Measurements from ENCODE around the gene NRN1L.

NRN1L gene

GRCh38 chr16:67922740-67923139 is 38.1 kb downstream of the NRN1L start:
- no peak for DNase-seq

GRCh38 chr16:67923414-67924116 is 38.9 kb downstream of the NRN1L start:
- DNase-seq: no peak

- no peak for DNase-seq
Observed at GRCh38 chr16:67924140-67924906, 39.6 kb downstream of the NRN1L start.

GRCh38 chr16:67926181-67926750 is 41.6 kb downstream of the NRN1L start:
- no peak for DNase-seq

- DNase-seq: no peak
Observed at GRCh38 chr16:67927131-67927941, 42.7 kb downstream of the NRN1L start.

- no peak for DNase-seq
Observed at GRCh38 chr16:67928147-67928546, 43.5 kb downstream of the NRN1L start.

- peak; percentile 80 for DNase-seq
Observed at GRCh38 chr16:67928561-67929364, 44.1 kb downstream of the NRN1L start.

GRCh38 chr16:67930191-67930590 is 45.5 kb downstream of the NRN1L start:
- DNase-seq: no peak

GRCh38 chr16:67930678-67931211 is 46.1 kb downstream of the NRN1L start:
- DNase-seq: no peak

GRCh38 chr16:67931712-67932461 is 47.2 kb downstream of the NRN1L start, which contains the start of gene CTRL:
Gene CTRL, minus strand, starts transcription at chr16:67931862. Its CDS starts 10 bp downstream, at chr16:67931852.
- no peak for DNase-seq

GRCh38 chr16:67932462-67932840 is 47.8 kb downstream of the NRN1L start:
- no peak for DNase-seq

- no peak for DNase-seq
Observed at GRCh38 chr16:67933805-67934204, 49.1 kb downstream of the NRN1L start.

GRCh38 chr16:67934306-67935100 is 49.8 kb downstream of the NRN1L start:
- no peak for DNase-seq

- DNase-seq: no peak
Observed at GRCh38 chr16:67935101-67935401, 50.4 kb downstream of the NRN1L start.

GRCh38 chr16:67935402-67936123 is 50.9 kb downstream of the NRN1L start:
- peak; percentile 97 for DNase-seq

Data from CD4-positive, alpha-beta T cell treated with Interleukin-10 for 1 hour (primary cell).